Esophagus muscularis mucosa (tissue), 4 donors: ENCODE measurements around the gene ZNF334. TPM values are rescaled to one million over a fixed set of nuclear protein-coding genes. Genes with fewer than 3 reads are reported as not detected.

ENCODE experiments used
- DNase-seq: peaks from one replicate; pipeline ENCODE4 v3.0.0-alpha.2; 2017; ENCODE audit errors: extremely low spot score
- H3K27ac ChIP-seq, 4 donors: fragments of 200-600 bp; sonication (generic); replicated peaks in 1 of 4; 1 replicate in 3 of 4; 2 replicates in 1 of 4; pipeline ENCODE4 v1.5.1; 2016 to 2019; ENCODE audit warnings: mild to moderate bottlenecking in 1 of 4
- H3K27me3 ChIP-seq, 4 donors: fragments of 200-600 bp; sonication (generic); one replicate each; pipeline versions ENCODE4 v1.5.1 to v1.6.0; 2016 to 2019
- H3K36me3 ChIP-seq, 4 donors: fragments of 200-600 bp; sonication (generic); one replicate each; pipeline ENCODE4 v1.5.1; 2016 to 2019
- H3K4me1 ChIP-seq, 4 donors: fragments of 200-600 bp; sonication (generic); one replicate each; pipeline ENCODE4 v1.5.1; 2016 to 2019
- H3K4me3 ChIP-seq, 4 donors: fragments of 200-600 bp; sonication (generic); 1 replicate in 2 of 4; 2 replicates in 2 of 4; pipeline ENCODE4 v1.5.1; 2016 to 2019; ENCODE audit warnings: mild to moderate bottlenecking in 4 of 4, moderate library complexity in 1 of 4
- H3K9me3 ChIP-seq, 4 donors: fragments of 200-600 bp; sonication (generic); 1 replicate in 3 of 4; 2 replicates in 1 of 4; pipeline ENCODE4 v1.5.1; 2016 to 2019
- CTCF ChIP-seq, 3 experiments: fragments of 200-600 bp in 2 of 3; fragments of 450-650 bp in 1 of 3; sonication (generic) in 2 of 3; IDR thresholded peaks; one replicate each; pipeline ENCODE4 v1.5.1; 2017 to 2019; ENCODE audit warnings: antibody characterized with exemption in 3 of 3, mild to moderate bottlenecking in 2 of 3, moderate library complexity in 1 of 3
- EP300 ChIP-seq: sonication (generic); formaldehyde crosslinking; IDR thresholded peaks from one replicate; pipeline ENCODE4 v1.6.1; 2017; ENCODE audit warnings: antibody characterized with exemption
- POLR2A ChIP-seq: fragments of 450-650 bp; IDR thresholded peaks from one replicate; pipeline ENCODE4 v1.6.1; 2017; ENCODE audit warnings: antibody characterized with exemption, moderate library complexity, mild to moderate bottlenecking, low read depth
- POLR2AphosphoS5 ChIP-seq, 2 donors: sonication (generic); formaldehyde crosslinking; IDR thresholded peaks; one replicate each; pipeline ENCODE4 v1.6.1; 2017; ENCODE audit warnings: antibody characterized with exemption in 2 of 2
- WGBS: methylation state at CpG from one replicate; pipeline ENCODE4 v1.1.5; 2018; 5-methylcytosine and 5-hydroxymethylcytosine counted together
- intact Hi-C: fragments of 100-400 bp; cut with DNase I; formaldehyde crosslinking; loops from one replicate; pipeline ENCODE4 v1.15.1; 2023
- total RNA-seq, 4 donors: library from RNA; depleted of rRNA; stranded (reverse); fragments of >200 nt; gene quantifications; one replicate each; pipeline versions ENCODE4 v1.1.0 to v1.2.1, GENCODE V29; 2016

The ZNF334 gene
- total RNA-seq, 4 donors from 2014 or later = 0.50 to 2.5 (median 0.95) TPM

GRCh38 chr20:46523696-46524328 lies 10.5 kb upstream of the ZNF334 start:
- TF ChIP-seq POLR2AphosphoS5 (IDR thresholded peaks at IDR 0.05) (no peak), POLR2A (no peak), EP300 (no peak), CTCF (IDR thresholded peaks at IDR 0.05) (no peak)
- H3K27ac ChIP-seq = no peak overlapping the region
- H3K4me1 ChIP-seq = no peaks in the 10 kb centered on the region
- H3K36me3 ChIP-seq = no peaks in the 10 kb centered on the region
- intact Hi-C loops = no loop called here
- H3K9me3 ChIP-seq = no peaks in the 10 kb centered on the region
- 50% methylated on average over 2 of the region's 2 CpGs for WGBS
- H3K4me3 ChIP-seq = no peak overlapping the region
- H3K27me3 ChIP-seq = peaks cover 0 to 65% (median 0%) of the 10 kb centered on the region in 4 donors
- DNase-seq = no peak

DNA sequence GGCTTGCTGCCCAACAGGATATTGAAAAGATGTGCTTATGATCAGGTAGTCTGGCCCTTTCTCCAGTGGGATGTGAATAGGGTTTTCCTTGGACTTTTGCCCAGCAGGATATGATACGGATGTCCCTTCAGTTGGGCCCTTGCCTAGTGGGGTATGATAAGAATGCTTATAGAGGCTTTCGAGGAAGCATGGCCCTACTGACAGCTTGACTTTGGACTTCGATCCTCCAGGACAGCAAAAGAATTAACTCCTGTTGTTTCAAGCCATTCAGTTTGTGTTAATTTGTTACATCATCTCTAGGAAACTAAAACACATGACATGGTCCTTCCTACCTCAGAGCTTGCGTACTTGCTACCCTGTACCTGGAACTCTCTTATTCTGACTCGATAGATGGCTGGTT lies 9.7 kb upstream of the ZNF334 start:
- Histone ChIP-seq H3K27me3 (peaks cover 0 to 68% (median 0%) of the 10 kb centered on the region in 4 donors), H3K4me3 (no peak overlapping the region), H3K9me3 (no peaks in the 10 kb centered on the region), H3K36me3 (no peaks in the 10 kb centered on the region), H3K4me1 (no peaks in the 10 kb centered on the region), H3K27ac (no peak overlapping the region)
- WGBS = 57% methylated on average over 5 of the region's 5 CpGs
- intact Hi-C loops = no loop called here
- no peak for DNase-seq
- no peak for TF ChIP-seq EP300
- TF ChIP-seq POLR2A = no peak
- no peak for TF ChIP-seq CTCF (IDR thresholded peaks at IDR 0.05)
- no peak for TF ChIP-seq POLR2AphosphoS5 (IDR thresholded peaks at IDR 0.05)

DNA sequence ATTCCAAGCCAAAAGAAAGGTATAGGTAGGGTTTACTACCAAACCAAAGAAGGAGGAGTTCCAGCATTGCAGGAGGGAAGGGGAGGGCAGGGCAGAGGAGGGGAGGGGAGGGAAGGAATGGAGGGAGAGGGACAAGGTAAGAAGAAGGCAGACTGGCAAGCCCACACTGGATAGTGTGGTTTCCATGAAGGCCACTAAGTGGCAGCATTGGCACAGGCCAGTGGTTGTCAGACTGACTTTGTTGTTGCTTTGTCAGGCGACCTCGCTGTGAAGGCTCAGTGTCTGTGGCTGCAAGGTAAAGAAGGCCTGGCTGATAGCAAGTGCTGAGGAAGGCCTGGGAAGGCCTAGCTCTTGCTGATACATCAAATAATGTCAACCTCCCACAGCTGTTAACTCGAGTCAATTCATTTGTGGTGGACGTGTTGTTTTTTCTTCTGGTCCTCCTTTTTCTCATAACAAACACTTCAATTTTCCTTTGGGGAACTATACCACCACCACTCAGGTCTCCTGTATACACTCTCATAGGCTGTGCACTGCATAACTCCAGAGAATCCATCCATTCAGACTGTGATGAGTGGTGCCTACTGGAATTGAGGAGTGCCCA lies 7.7 kb upstream of the ZNF334 start:
- 33% methylated on average over 4 of the region's 4 CpGs for WGBS
- no peak for TF ChIP-seq EP300
- TF ChIP-seq CTCF (IDR thresholded peaks at IDR 0.05) = peak in 2 of 3 experiments; percentile 36 to 53
- Histone ChIP-seq H3K27me3 (peaks cover 0 to 70% (median 0%) of the 10 kb centered on the region in 4 donors), H3K27ac (no peak overlapping the region), H3K9me3 (no peaks in the 10 kb centered on the region), H3K4me1 (no peaks in the 10 kb centered on the region), H3K36me3 (no peaks in the 10 kb centered on the region), H3K4me3 (no peak overlapping the region)
- intact Hi-C loops = no loop called here
- DNase-seq = no peak

DNA sequence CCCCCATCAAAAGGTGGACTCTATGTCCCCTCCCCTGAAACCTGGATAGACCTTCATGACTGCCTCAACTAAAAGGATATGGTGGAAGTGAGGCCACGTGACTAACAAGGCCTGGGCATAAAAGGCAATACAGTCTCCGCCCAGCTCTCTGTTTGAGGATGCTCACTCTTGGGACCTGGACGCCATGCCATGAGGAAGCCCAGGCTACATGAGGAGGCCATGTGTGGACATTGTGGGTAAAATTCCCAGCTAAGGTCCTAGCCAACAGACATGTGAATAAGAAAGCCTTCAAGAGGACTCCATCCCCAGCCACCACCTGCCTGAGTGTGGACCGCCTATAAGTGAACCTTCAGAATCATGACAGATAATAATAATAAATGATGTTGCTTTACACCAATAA lies 7.2 kb upstream of the ZNF334 start:
- intact Hi-C loops = no loop called here
- no peak overlapping the region for H3K27ac ChIP-seq

More for the DNA sequence above, 7.2 kb upstream of the ZNF334 start:
- Histone ChIP-seq H3K9me3 (no peaks in the 10 kb centered on the region), H3K4me3 (no peak overlapping the region), H3K27me3 (peaks cover 0 to 69% (median 0%) of the 10 kb centered on the region in 4 donors), H3K36me3 (no peaks in the 10 kb centered on the region), H3K4me1 (no peaks in the 10 kb centered on the region)
- whole genome bisulfite sequencing = 92% methylated on average over 3 of the region's 4 CpGs
- TF ChIP-seq EP300 (no peak), POLR2A (no peak), CTCF (IDR thresholded peaks at IDR 0.05) (no peak), POLR2AphosphoS5 (IDR thresholded peaks at IDR 0.05) (no peak)
- no peak for DNase-seq
